Effector CD8-positive, alpha-beta T cell (primary cell): ENCODE results near the gene PTPRJ.
"Not testable (repeated sequence)": the region's sequence is repeated elsewhere in the genome, so short reads cannot be mapped to it uniquely, and the experiment has no call there.

Experiments
- DNase-seq: peaks from one replicate; lab custom pipeline; 2025; lab: John Stamatoyannopoulos, UW

Gene PTPRJ

DNA sequence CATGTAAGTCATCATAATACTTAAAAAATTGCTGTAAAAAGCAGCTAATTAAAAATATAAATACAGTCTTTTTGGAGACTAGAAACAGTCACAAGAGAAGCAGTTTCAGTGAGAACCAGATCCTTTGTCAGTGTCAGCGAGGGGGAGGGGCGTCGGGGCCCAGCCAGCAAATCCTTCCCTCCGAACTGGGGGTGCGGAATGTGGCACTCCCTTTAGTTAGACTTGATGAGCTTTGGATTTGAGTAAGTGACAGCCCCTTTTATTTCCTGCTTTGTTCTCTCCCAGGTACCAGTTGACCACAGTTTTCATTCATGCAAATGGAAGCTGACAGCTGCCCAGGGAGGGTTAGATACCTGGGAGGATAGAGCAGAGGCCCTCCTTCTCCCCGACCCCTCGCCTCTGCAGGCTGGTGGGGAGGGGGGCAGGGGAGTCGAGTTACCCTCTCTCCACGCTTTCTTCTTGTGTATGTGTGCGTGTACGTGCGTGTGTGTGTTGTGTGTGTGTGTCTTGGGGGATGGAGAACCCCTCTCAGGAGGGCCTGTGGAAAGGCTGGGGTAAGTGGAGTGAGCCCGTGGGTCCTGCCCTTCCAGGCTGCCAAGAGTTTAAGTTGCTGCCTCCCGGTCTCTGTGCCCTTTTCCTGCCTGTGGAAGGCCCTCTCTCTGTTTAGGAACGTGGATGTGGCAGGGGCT is 38.3 kb downstream of the PTPRJ start:
- DNase-seq, result no peak

DNA sequence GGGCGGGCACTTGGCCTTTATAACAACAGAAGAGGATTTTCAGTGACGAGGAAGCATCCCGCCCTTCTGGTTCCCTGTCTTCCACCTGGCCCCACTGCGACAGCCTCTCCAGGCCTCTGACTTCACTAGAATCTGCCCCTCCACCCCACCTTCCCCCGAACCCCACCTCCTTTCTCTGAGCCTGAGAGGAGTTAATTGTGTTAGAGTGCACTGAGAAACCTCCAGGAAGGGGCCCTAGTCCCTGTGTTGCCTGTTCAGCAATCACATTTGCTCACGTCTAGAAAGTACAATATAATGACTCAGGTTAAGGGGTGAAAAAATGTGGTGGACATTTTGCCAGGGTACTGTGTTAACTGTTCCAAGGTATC is 38.8 kb downstream of the PTPRJ start:
- no peak for DNase-seq

DNA sequence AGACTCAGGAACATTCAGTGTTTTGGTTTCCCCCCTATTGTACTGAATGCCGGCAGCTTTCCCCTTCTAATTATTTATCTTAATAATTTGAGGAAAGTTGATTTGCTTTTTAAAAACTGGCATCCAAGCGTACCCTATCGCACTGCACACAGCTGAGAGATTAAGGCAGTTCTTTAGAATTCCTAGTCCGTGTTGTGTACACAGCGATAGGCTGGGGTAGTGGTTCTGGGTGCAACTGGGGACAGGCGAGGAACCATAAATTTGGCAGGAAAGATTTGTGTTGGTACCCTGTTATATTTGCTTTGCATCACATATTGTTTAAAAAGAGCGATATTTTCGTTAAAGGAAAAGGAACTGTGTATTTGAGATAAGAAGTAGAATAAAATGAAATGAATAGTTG is 39.2 kb downstream of the PTPRJ start:
- DNase-seq, result no peak

GRCh38 chr11:48020092-48020755 is 39.9 kb downstream of the PTPRJ start:
- DNase-seq, result no peak

- DNase-seq, result not testable (repeated sequence)
Observed at GRCh38 chr11:48021201-48021820, 41.0 kb downstream of the PTPRJ start.

GRCh38 chr11:48022445-48022844 is 42.1 kb downstream of the PTPRJ start:
- no peak for DNase-seq

- DNase-seq, result not testable (repeated sequence)
Observed at GRCh38 chr11:48023608-48024007, 43.2 kb downstream of the PTPRJ start.

DNA sequence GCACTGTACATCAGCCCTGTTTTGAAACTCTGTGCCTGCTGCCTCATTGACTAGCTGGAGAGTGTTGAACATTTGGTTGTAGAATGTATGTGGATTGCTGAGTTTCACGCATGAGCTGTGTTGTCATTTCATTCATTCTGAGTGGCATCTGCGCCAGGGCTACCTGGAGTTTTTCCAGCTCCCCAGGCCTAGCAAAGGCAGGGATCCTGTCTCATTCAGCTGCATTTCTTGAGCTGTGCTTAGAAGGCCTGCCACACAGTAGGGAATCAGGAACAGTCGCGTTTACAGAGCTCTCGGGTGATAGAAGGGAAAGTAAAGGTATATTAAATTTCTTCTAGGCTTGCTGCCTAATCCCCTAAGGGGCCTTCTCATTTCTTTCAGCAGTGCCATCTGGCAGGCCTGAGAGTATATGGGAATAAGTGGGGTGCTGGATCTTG is 44.3 kb downstream of the PTPRJ start:
- DNase-seq, result no peak

DNA sequence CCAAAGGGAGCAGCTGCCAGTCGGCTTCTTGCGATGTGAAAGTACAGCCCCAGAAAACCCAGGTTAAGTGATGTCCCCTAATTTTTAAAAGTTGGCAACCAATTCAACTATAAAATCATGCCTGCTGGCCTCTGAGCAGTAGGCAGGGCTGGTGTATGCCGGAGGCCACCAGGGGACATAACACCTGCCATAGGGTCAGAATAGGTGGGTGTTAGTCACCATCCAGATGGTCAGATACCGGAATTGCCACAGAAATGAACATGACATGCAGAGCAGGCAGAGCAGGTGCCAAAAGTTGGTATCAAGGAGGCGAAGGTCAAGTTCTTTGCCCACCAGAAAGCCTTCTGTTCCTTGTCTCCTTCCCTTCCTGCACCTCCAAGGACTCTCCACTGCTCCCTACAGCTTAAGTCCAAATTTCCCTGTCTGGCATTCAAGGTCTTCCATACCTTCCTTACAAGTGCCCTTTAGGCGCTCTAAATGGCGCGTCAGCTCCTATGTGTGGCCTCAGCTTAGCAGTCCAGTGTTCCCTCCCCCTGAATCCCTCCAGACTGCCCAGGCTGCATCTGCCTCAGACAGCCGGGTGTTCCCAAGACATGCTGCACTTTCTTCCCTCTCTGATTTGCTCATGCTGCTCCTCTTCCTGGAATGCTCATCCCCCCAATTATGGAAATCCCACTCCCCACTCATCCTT is 45.1 kb downstream of the PTPRJ start:
- DNase-seq, result no peak

DNA sequence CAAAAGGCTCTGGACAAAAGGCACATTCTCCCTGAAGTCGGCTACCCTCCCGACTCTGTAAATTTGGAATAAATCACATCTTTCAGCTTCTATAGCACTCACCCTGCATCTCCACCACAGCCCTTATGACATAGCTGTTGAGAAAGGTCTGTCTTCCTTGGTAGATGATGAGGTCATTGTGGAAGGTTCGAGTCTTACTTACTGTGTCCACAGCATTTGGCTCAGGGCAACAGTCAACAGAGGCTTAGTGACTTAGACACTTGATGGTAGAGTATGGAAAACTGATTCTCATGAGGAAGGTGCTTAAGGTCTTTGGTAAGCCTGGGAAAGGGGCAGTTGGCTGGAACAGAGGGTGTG is 45.6 kb downstream of the PTPRJ start:
- DNase-seq, result no peak

DNA sequence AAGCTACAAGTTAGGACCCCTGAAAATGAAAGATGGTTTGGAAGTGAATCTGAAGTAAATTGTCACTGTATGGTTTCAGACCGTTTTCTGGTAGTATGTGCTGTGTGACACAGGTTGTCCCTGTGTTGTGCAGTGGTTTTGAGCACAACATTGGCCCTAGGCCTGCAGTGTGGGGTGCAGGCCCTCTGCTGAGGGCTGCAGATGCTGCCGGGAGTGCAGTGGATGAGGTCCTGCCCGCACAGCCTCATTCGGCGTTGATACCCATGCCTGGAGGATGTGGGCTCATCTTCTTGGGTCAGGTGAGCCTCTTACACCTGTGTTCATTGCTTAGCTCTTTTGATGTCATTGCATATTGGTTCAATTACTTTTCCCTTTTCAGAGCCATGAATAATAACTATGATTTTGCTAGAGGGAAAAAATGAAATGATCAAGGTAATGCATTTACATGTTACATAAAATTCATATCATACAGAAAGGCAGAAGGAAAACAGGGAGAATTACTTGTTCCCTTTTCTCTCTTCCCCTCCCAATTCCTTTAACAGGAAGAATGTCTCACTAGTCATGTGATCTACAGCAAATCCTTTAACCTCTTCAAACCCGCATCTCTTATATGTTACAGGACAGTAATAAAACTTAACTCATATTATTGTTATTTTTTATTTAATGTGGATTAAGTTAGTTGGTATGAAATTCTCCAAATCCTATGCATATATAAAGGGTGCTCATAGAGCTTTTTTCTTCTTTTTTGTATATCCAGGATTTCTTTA is 48.7 kb downstream of the PTPRJ start:
- no peak for DNase-seq

- no peak for DNase-seq
Observed at GRCh38 chr11:48029681-48030290, 49.4 kb downstream of the PTPRJ start.

GRCh38 chr11:48031602-48032001 is 51.2 kb downstream of the PTPRJ start:
- no peak for DNase-seq

DNA sequence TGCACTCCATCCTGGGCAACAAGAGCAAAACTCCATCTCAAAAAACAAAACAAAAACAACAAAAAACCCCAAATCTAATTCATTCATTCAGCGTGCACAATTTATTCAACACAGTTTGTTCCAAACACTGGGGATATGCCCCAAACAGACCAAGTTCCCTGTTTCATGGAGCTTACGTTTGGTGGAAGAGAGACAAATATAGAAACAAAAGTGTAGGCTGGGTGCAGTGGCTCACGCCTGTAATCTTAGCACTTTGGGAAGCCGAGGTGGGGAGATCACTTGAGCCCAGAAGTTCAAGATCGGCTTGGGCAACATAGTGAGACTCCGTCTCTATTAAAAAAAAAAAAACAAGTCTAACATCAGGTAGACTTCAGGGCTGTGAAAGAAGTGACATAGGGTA is 52.4 kb downstream of the PTPRJ start:
- DNase-seq, result no peak

DNA sequence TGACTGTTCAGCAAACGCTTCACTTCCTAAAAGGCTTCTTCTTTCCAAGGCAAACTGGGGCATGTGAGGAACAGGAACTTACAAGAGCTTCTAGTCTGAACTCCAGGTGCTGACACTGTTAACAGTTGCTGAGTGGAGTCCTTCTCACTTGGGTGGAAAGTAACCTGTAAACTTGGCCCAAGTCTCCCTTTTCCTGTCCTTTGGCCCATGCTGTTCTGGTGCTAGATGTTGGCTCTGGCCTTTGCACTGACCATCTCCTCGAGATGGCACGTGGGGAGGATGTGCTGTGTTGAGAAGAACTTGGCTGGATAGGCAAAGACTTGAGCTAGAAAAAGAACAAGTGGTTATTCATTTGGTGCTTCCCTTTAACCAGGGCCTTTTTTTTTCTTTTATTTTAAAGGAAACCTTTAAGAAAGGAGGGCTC is 53.6 kb downstream of the PTPRJ start:
- DNase-seq, result no peak

DNA sequence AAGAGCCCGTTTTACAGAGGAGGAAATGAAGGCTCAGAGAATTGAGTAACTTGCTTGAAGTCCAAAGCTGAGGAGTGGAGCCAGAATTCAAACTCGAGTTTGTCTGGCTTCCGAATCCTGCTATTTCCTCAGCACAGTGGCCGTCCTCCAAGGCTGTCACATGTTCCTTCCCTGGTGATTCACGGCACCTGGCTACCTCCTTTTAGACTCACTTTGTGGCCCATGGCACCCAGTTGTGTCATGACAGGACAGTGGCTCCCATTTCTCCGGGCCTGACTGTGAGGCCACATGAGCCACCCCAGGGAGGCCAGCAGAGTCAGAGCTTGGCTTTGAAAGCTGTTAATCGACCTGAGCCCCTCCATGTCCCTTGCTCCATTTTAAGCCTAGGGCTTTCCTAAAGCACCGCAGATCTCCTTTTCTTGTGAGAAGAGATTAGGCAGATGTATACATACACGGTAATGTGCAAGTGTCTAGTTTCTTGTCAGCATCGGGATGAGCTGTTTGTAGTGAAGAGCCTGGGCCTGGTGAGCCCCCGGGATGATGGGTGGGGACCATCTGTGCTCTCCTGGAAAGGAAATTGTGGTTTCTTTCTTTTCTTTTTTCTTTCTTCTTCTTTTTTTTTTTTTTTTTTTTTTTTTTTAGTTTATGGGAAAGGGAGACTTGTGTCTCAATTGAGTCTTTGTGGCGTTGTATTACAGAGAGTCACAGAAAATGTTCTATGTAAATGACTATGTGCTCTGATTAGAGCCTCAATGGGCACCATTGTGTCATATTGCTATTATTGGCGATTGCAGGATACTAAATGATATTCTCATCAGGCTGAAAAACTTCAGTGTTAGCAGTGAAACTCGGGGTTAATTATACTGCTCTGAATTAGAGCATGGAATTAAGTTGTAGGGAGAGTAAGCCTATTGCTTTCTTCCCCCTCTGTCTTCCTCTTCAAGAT is 54.8 kb downstream of the PTPRJ start:
- no peak for DNase-seq

- DNase-seq, result no peak
Observed at GRCh38 chr11:48036011-48036410, 55.7 kb downstream of the PTPRJ start.

DNA sequence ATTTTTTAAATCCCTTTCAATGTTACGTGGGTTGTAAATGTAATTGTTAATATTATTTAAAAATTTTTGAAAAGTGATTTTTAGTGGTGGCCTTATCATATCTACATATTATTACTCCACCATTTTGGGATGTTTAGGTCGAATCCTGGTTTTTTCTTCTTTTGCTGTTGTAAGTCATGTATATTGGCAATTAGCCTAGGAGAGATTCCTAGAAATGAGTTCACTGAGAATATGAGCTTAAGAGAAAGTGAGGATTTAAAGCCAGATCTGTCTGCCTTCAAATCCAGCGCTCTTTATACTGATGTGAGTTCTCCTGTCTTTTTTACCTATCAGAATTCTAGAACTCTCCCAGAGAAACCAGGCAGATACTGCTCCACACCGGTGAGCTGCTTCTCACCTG is 56.1 kb downstream of the PTPRJ start:
- no peak for DNase-seq

GRCh38 chr11:48037709-48038468 is 57.5 kb downstream of the PTPRJ start:
- DNase-seq, result no peak
